Ramos (cell line): ENCODE data around the gene TULP1.

Source experiments
- in situ Hi-C: fragments of 300-500 bp; cut with MboI; formaldehyde crosslinking; loops from one replicate; pipeline ENCODE4 v1.14.3; 2022; ENCODE audit warnings: low sequenced_read_pairs; ENCODE audit not compliant: unreplicated experiment

The TULP1 gene

GRCh38 chr6:35469751-35470662 is 42.7 kb downstream of the TULP1 start:
- in situ Hi-C loops = loop anchor here (5.0 kb wide), 1 partner anchor 128 kb away; the partner anchor contains the start of gene PPARD

- in situ Hi-C loops = loop anchor here (5.0 kb wide), 1 partner anchor 127 kb away; the partner anchor contains the start of gene PPARD
These were observed 43.5 kb downstream of the TULP1 start for GRCh38 chr6:35468980-35469750.

GRCh38 chr6:35468181-35468979 is 44.3 kb downstream of the TULP1 start, which contains the start of gene RPL10A:
Gene RPL10A, plus strand, starts transcription at chr6:35468401. Its CDS starts 34 bp downstream, at chr6:35468435.
- in situ Hi-C loops = loop anchor here (5.0 kb wide), 1 partner anchor 126 kb away; the partner anchor contains the start of gene PPARD

GRCh38 chr6:35465646-35466045 is 47.0 kb downstream of the TULP1 start:
- in situ Hi-C loops = loop anchor here (5.0 kb wide), 1 partner anchor 123 kb away; the partner anchor contains the start of gene PPARD

- in situ Hi-C loops = no loop called here
These were observed 49.4 kb downstream of the TULP1 start for GRCh38 chr6:35463292-35463691.

GRCh38 chr6:35461270-35461669 is 51.4 kb downstream of the TULP1 start:
- in situ Hi-C loops = no loop called here

- in situ Hi-C loops = no loop called here
These were observed 54.8 kb downstream of the TULP1 start for GRCh38 chr6:35457907-35458306.

- in situ Hi-C loops = no loop called here
These were observed 58.1 kb downstream of the TULP1 start for GRCh38 chr6:35454391-35455110.

GRCh38 chr6:35453236-35453635 is 59.5 kb downstream of the TULP1 start:
- in situ Hi-C loops = no loop called here

GRCh38 chr6:35452183-35453090 is 60.3 kb downstream of the TULP1 start, which contains the start of gene FANCE:
Gene FANCE, plus strand, starts transcription at chr6:35452338. Its CDS starts 208 bp downstream, at chr6:35452546.
- in situ Hi-C loops = no loop called here

- in situ Hi-C loops = no loop called here
These were observed 61.1 kb downstream of the TULP1 start for GRCh38 chr6:35451354-35452182.

GRCh38 chr6:35449287-35449881 is 63.3 kb downstream of the TULP1 start:
- in situ Hi-C loops = no loop called here

GRCh38 chr6:35448191-35448590 is 64.5 kb downstream of the TULP1 start:
- in situ Hi-C loops = no loop called here
